Measurements from ENCODE around the gene ARID1A.

The ARID1A gene

DNA sequence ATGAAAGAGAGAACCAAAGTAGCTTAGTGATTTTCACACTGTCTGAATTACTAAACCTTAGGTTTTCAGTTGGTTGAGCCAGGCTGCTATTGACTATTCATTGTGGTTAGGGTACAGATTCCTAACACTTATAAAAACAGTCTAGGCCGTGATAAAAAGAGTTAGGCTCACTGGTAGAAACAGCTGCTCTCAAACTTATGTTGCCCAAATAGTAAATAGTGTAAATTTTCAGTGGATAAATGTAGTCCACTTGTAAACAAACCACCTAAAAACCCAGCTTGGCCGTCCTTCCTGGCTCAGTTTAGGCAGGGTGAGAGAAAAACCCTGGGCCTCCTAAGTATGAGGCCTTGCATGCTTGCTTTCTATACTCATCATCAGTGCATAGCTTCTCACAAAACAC, 34.9 kb downstream of the ARID1A start:
- Histone ChIP-seq H3K9me3 (ENCODE audit: control insufficient read depth in 2 of 2, low read length in 2 of 2) (no peaks in the 10 kb centered on the region), H3K4me3 (ENCODE audit: low read length in 2 of 2) (no peak overlapping the region), H3K27ac (ENCODE audit: low read length) (no peak overlapping the region), H3K36me3 (ENCODE audit: control insufficient read depth in 2 of 2, insufficient read depth in 2 of 2, low read length in 2 of 2) (peaks cover 36 to 46% of the 10 kb centered on the region in 2 donors), H3K9ac (ENCODE audit: low read length in 2 of 2) (no peak overlapping the region), H3K27me3 (ENCODE audit: control insufficient read depth in 1 of 2, insufficient read depth in 2 of 2, low read length in 2 of 2) (no peaks in the 10 kb centered on the region), H3K4me1 (ENCODE audit: control insufficient read depth, insufficient read depth, low read length) (peaks cover 4% of the 10 kb centered on the region)

DNA sequence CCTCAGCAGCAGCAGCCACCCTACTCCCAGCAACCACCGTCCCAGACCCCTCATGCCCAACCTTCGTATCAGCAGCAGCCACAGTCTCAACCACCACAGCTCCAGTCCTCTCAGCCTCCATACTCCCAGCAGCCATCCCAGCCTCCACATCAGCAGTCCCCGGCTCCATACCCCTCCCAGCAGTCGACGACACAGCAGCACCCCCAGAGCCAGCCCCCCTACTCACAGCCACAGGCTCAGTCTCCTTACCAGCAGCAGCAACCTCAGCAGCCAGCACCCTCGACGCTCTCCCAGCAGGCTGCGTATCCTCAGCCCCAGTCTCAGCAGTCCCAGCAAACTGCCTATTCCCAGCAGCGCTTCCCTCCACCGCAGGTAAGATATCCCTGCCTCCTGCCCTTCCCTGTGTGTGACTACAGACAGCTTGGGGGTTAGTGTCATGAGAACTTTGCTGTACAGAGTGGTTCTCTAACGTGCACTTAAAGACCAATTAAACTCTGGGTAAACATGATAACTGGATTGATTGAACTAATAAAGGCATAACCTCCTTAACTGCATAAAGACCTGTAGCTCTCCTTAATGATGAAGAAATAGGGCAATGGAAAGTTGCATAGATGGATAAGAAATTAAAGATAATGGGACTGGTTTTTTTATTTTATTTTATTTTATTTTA, 35.6 kb downstream of the ARID1A start:
- Histone ChIP-seq H3K4me3 (ENCODE audit: low read length in 2 of 2) (no peak overlapping the region), H3K27me3 (ENCODE audit: control insufficient read depth in 1 of 2, insufficient read depth in 2 of 2, low read length in 2 of 2) (no peaks in the 10 kb centered on the region), H3K36me3 (ENCODE audit: control insufficient read depth in 2 of 2, insufficient read depth in 2 of 2, low read length in 2 of 2) (peaks cover 36 to 47% of the 10 kb centered on the region in 2 donors), H3K9me3 (ENCODE audit: control insufficient read depth in 2 of 2, low read length in 2 of 2) (no peaks in the 10 kb centered on the region), H3K9ac (ENCODE audit: low read length in 2 of 2) (no peak overlapping the region), H3K4me1 (ENCODE audit: control insufficient read depth, insufficient read depth, low read length) (peaks cover 4% of the 10 kb centered on the region), H3K27ac (ENCODE audit: low read length) (no peak overlapping the region)

DNA sequence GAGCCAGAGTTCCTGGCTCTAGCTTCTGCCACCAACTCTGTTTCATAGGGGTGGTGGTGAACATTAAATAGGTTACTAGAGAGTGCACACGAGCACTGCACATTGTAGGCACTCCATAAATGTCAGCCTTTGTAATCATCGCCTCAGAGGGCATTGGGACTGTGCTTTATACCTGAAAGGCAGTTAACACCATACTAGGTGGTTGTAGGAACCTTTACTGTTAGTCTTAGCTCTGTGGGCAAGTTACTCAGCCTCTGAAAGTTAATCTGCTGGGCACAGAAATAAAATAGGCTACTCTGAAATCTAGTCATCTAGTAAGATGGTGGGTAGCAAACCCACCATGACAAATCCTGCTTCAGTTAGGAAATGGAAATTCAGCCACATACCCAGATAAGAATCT, 37.6 kb downstream of the ARID1A start:
- H3K36me3 ChIP-seq (ENCODE audit: control insufficient read depth in 2 of 2, insufficient read depth in 2 of 2, low read length in 2 of 2) = peaks cover 39 to 47% of the 10 kb centered on the region in 2 donors
- no peaks in the 10 kb centered on the region for H3K27me3 ChIP-seq (ENCODE audit: control insufficient read depth in 1 of 2, insufficient read depth in 2 of 2, low read length in 2 of 2)
- no peaks in the 10 kb centered on the region for H3K4me1 ChIP-seq (ENCODE audit: control insufficient read depth, insufficient read depth, low read length)
- no peak overlapping the region for H3K4me3 ChIP-seq (ENCODE audit: low read length in 2 of 2)
- H3K9ac ChIP-seq (ENCODE audit: low read length in 2 of 2) = no peak overlapping the region
- no peak overlapping the region for H3K27ac ChIP-seq (ENCODE audit: low read length)
- H3K9me3 ChIP-seq (ENCODE audit: control insufficient read depth in 2 of 2, low read length in 2 of 2) = no peaks in the 10 kb centered on the region

DNA sequence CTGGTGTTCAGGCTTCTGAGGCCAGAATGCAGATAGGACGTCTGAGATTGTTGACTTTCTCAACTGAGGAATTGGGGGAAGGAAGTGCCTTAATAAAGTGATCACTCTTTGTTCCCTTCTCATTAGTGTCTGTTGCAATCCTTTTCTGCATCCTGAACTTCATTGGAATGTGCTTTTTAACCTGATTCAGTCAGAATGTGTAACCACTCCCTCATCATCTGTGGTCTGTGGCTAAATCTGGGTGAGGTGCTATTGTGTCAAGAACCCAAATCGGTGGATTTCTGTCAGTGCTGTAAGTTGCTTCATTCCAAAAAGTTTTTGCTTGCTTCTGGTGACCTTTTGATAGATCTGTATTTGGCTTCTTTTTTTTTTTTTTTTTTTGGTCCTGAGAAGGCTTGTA, 38.2 kb downstream of the ARID1A start:
- no peak overlapping the region for H3K4me3 ChIP-seq (ENCODE audit: low read length in 2 of 2)
- no peaks in the 10 kb centered on the region for H3K27me3 ChIP-seq (ENCODE audit: control insufficient read depth in 1 of 2, insufficient read depth in 2 of 2, low read length in 2 of 2)
- H3K36me3 ChIP-seq (ENCODE audit: control insufficient read depth in 2 of 2, insufficient read depth in 2 of 2, low read length in 2 of 2) = peaks cover 39 to 48% of the 10 kb centered on the region in 2 donors
- no peak overlapping the region for H3K9ac ChIP-seq (ENCODE audit: low read length in 2 of 2)
- H3K4me1 ChIP-seq (ENCODE audit: control insufficient read depth, insufficient read depth, low read length) = no peaks in the 10 kb centered on the region
- H3K9me3 ChIP-seq (ENCODE audit: control insufficient read depth in 2 of 2, low read length in 2 of 2) = no peaks in the 10 kb centered on the region
- H3K27ac ChIP-seq (ENCODE audit: low read length) = no peak overlapping the region

DNA sequence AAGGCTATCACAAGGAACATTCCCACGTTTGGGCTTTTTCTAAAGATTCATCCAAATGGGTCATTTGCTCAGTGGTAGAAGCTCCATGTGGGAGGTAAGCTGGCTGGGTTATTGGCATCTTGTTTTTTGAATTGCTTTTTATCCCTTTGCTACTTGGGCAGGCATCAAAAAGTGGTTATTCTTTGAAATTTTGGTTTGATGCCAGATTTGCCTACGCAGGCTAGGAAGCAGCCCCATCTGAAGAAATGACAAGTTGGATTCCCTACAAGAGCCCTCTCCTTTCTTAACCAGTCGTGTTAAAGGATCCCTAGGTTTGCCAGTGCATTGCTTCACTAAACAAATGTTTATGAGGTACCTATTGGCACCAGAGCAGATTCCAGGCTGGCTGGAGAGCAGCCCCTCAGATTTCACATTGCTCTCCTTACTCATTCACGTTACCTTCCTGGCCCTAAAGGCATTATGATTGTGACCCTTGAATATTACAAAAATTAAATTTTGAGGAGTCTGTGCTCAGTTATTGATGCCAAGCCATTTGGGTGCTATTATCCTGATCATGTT, 38.8 kb downstream of the ARID1A start:
- H3K4me3 ChIP-seq (ENCODE audit: low read length in 2 of 2) = no peak overlapping the region
- no peaks in the 10 kb centered on the region for H3K4me1 ChIP-seq (ENCODE audit: control insufficient read depth, insufficient read depth, low read length)
- H3K9me3 ChIP-seq (ENCODE audit: control insufficient read depth in 2 of 2, low read length in 2 of 2) = no peaks in the 10 kb centered on the region
- no peak overlapping the region for H3K9ac ChIP-seq (ENCODE audit: low read length in 2 of 2)
- H3K36me3 ChIP-seq (ENCODE audit: control insufficient read depth in 2 of 2, insufficient read depth in 2 of 2, low read length in 2 of 2) = peaks cover 39 to 54% of the 10 kb centered on the region in 2 donors
- H3K27ac ChIP-seq (ENCODE audit: low read length) = no peak overlapping the region
- no peaks in the 10 kb centered on the region for H3K27me3 ChIP-seq (ENCODE audit: control insufficient read depth in 1 of 2, insufficient read depth in 2 of 2, low read length in 2 of 2)

DNA sequence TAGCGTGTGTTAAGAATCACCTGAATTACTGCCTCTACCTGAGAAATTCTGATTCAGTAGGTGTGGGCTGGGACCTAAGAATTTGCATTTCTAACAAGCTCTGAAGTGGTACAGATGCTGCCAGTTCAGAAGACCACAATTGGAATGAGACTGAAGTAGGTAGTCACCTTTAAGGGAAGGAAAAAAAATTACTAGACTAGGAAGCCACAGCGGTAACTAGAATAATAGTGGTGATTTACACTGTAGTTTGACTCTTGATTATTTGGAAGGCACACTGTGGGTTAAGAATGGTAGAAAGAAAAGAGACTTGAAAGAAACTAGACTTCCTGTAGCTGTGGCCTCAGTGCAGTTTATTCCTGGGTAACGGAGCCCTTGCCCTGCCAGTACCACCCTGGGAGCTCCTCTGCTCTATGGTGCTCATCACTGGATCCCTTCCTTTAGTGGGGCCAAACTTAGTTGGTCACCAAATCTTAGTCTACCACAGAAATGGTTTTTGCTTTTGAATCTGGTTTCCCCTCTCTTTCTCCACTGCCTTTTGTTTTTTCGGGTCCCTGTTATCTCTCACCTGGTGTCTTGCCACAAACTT, 43.6 kb downstream of the ARID1A start:
- no peaks in the 10 kb centered on the region for H3K27me3 ChIP-seq (ENCODE audit: control insufficient read depth in 1 of 2, insufficient read depth in 2 of 2, low read length in 2 of 2)
- H3K9me3 ChIP-seq (ENCODE audit: control insufficient read depth in 2 of 2, low read length in 2 of 2) = no peaks in the 10 kb centered on the region
- H3K4me1 ChIP-seq (ENCODE audit: control insufficient read depth, insufficient read depth, low read length) = peaks cover 10% of the 10 kb centered on the region
- H3K4me3 ChIP-seq (ENCODE audit: low read length in 2 of 2) = no peak overlapping the region
- peak overlapping the region in 1 of 2 donors; percentile 9 for H3K9ac ChIP-seq (ENCODE audit: low read length in 2 of 2)
- peaks cover 18 to 22% of the 10 kb centered on the region in 2 donors for H3K36me3 ChIP-seq (ENCODE audit: control insufficient read depth in 2 of 2, insufficient read depth in 2 of 2, low read length in 2 of 2)
- H3K27ac ChIP-seq (ENCODE audit: low read length) = no peak overlapping the region

DNA sequence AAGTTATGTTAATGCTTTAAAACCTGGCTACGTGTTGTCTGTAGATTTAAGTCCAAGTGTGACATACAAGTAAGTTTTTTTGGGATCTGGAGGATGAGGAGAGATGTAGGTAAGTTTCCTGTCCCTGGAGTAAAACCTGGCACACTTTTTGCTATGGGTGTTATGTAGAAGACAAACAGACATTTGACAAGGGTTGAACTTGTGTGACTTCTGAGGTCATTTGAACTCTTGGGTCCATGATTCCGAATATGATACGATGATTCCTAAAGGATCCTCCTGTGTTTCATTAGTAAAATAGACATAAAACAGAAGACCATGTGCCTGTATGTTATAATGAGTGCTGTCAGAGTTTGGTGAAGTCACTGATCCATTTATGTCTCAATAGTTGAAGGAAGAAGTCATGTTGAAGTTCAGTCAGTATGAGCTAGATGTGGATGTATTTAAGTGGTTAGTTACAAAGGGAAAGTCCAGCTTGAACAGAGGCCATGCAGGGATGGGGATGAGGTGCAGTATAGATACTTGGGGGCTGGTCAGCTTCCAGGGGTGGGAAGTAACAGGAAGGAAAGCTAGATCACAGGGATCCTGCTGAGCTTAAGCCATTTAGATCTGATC, 44.3 kb downstream of the ARID1A start:
- no peak overlapping the region for H3K9ac ChIP-seq (ENCODE audit: low read length in 2 of 2)
- H3K27ac ChIP-seq (ENCODE audit: low read length) = no peak overlapping the region
- H3K27me3 ChIP-seq (ENCODE audit: control insufficient read depth in 1 of 2, insufficient read depth in 2 of 2, low read length in 2 of 2) = no peaks in the 10 kb centered on the region
- no peaks in the 10 kb centered on the region for H3K9me3 ChIP-seq (ENCODE audit: control insufficient read depth in 2 of 2, low read length in 2 of 2)
- peaks cover 15 to 25% of the 10 kb centered on the region in 2 donors for H3K36me3 ChIP-seq (ENCODE audit: control insufficient read depth in 2 of 2, insufficient read depth in 2 of 2, low read length in 2 of 2)
- peaks cover 14% of the 10 kb centered on the region for H3K4me1 ChIP-seq (ENCODE audit: control insufficient read depth, insufficient read depth, low read length)
- H3K4me3 ChIP-seq (ENCODE audit: low read length in 2 of 2) = no peak overlapping the region

DNA sequence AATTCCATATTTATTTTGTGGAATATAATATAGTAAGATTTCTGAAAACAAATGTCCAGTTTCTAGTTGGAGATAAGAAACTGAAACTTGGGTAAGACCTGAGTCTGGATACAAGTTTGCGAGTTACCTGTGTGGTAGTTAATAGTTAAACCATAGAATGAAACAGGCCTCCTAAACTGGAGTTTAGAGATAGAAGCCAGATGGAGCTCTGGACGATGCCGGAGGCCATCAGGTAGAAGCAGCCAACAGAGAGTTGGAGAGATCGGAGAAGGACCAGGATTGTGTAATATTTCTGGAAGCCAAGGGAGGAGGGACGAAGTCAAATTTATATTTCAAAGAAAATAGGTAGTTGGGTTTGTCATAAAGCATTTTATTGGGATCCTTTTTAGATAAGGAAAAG, 45.1 kb downstream of the ARID1A start:
- Histone ChIP-seq H3K27ac (ENCODE audit: low read length) (no peak overlapping the region), H3K4me3 (ENCODE audit: low read length in 2 of 2) (no peak overlapping the region), H3K36me3 (ENCODE audit: control insufficient read depth in 2 of 2, insufficient read depth in 2 of 2, low read length in 2 of 2) (peaks cover 16 to 23% of the 10 kb centered on the region in 2 donors), H3K27me3 (ENCODE audit: control insufficient read depth in 1 of 2, insufficient read depth in 2 of 2, low read length in 2 of 2) (no peaks in the 10 kb centered on the region), H3K9ac (ENCODE audit: low read length in 2 of 2) (no peak overlapping the region), H3K4me1 (ENCODE audit: control insufficient read depth, insufficient read depth, low read length) (peaks cover 14% of the 10 kb centered on the region), H3K9me3 (ENCODE audit: control insufficient read depth in 2 of 2, low read length in 2 of 2) (no peaks in the 10 kb centered on the region)

DNA sequence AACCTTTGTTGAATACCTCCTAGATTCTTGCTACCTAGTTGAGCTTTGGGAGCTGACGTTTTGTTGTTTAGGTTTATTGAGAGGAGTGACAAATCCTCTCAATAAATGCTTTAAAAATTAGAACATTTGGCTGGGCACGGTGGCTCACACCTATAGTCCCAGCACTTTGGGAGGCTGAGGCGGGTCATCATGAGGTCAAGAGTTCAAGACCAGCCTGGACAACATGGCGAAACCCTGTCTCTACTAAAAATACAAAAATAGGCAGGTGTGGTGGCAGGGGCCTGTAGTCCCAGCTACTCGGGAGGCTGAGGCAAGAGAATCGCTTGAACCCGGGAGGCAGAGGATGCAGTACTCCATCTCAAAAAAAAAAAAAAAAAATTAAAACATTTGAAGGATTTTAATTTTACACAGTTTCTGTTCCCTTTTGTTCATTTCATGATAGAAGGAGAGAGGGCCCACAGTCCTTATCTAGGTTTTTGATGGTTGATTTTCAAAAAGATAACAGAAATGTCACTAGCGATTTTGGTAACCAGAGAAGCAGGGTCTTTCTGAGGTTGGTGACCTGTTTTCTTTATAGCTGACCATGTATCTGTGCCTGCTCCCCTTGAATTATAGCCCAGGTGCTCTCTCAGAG, 47.7 kb downstream of the ARID1A start:
- Histone ChIP-seq H3K4me1 (ENCODE audit: control insufficient read depth, insufficient read depth, low read length) (peaks cover 14% of the 10 kb centered on the region), H3K36me3 (ENCODE audit: control insufficient read depth in 2 of 2, insufficient read depth in 2 of 2, low read length in 2 of 2) (peaks cover 13 to 23% of the 10 kb centered on the region in 2 donors), H3K27ac (ENCODE audit: low read length) (no peak overlapping the region), H3K9ac (ENCODE audit: low read length in 2 of 2) (no peak overlapping the region), H3K4me3 (ENCODE audit: low read length in 2 of 2) (no peak overlapping the region), H3K9me3 (ENCODE audit: control insufficient read depth in 2 of 2, low read length in 2 of 2) (no peaks in the 10 kb centered on the region), H3K27me3 (ENCODE audit: control insufficient read depth in 1 of 2, insufficient read depth in 2 of 2, low read length in 2 of 2) (no peaks in the 10 kb centered on the region)

DNA sequence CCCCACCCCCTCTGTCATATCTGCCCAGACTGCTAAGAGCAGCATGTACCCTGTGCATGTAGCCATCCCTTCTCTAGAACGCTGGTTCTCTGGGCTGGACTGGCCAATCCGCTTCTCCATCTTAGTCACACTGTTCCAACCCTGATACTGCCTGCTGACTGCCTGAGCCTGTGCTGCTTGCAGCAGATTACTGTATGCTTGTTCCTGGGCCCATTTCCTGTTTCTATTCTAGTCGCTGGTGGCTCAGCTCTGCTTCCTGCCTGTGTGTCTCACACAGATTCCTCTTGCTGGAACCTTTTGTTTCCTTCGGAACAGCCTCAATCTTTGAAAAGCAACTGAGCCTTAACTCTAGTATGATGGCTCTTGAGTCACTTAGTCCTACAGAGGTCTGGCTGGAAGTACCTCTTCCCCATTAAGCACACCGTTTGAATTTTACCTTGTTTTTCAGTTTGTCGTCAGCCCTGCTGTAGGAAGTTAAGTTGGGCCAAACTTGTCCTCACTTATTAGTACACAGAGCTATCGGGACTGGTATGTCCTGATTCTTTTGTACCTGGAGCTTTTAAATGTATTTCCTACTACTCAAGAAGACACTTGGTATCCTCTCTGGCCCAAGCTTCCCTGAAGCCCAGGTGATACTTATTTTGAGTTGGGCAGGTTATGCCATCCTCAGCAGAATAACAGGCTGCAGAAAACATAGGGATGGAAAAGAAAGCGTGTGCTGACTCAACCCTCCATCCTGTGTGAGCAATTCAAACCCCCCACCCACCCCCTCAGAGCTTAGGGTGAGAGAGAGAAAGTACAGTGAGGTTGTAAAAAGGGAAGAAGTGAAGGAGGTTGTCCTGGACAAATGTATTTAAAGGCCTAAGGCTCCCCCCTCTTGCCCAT, 48.5 kb downstream of the ARID1A start:
- Histone ChIP-seq H3K27me3 (ENCODE audit: control insufficient read depth in 1 of 2, insufficient read depth in 2 of 2, low read length in 2 of 2) (no peaks in the 10 kb centered on the region), H3K27ac (ENCODE audit: low read length) (no peak overlapping the region), H3K9me3 (ENCODE audit: control insufficient read depth in 2 of 2, low read length in 2 of 2) (no peaks in the 10 kb centered on the region), H3K4me3 (ENCODE audit: low read length in 2 of 2) (no peak overlapping the region), H3K36me3 (ENCODE audit: control insufficient read depth in 2 of 2, insufficient read depth in 2 of 2, low read length in 2 of 2) (peaks cover 14 to 19% of the 10 kb centered on the region in 2 donors), H3K9ac (ENCODE audit: low read length in 2 of 2) (no peak overlapping the region), H3K4me1 (ENCODE audit: control insufficient read depth, insufficient read depth, low read length) (peaks cover 14% of the 10 kb centered on the region)

Data from stomach smooth muscle (tissue), 2 donors.